ENCODE data around the gene LGI2. TPM values are rescaled to one million over a fixed set of nuclear protein-coding genes. Genes with fewer than 3 reads are reported as not detected.
"Not testable (repeated sequence)": the region's sequence is repeated elsewhere in the genome, so short reads cannot be mapped to it uniquely, and the experiment has no call there.

LGI2 gene
- total and polyA plus RNA-seq, 4 donors, result 0.18 to 1.8 (median 0.88) TPM

DNA sequence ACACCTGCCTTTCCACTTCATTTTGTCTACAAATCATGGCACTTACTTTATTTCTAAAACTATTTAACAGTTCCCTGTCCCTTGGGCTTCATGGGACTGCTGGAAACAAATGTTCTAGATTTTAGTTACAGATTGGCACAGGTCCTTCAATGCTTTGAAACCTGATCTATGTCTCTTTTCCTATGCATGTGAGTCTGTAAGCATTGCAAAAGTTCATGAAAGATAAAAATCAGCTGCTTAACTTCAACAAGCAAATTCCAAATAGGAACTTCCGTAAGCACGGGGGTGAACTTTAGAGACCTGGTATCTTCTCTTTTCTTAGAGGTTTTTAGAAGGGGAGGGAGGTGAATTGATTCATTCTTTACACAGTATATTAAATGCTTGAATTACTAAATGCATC, 9.5 kb downstream of the LGI2 start:
- Histone ChIP-seq H3K27me3 (ENCODE audit: control insufficient read depth in 3 of 3, insufficient read depth in 3 of 3, low read length in 2 of 3) (no peaks in the 10 kb centered on the region), H3K9ac (ENCODE audit: insufficient read depth in 1 of 2, low read length in 2 of 2) (no peak overlapping the region), H3K36me3 (ENCODE audit: control insufficient read depth in 4 of 4, insufficient read depth in 4 of 4, low read length in 4 of 4) (peaks cover 0 to 3% (median 0%) of the 10 kb centered on the region in 4 donors), H3K4me1 (ENCODE audit: control insufficient read depth in 5 of 5, insufficient read depth in 5 of 5, low read length in 5 of 5) (peaks cover 0 to 17% (median 0%) of the 10 kb centered on the region in 5 donors), H3K4me3 (no peak overlapping the region), H3K27ac (ENCODE audit: low read depth in 1 of 2, low read length in 1 of 2) (no peak overlapping the region), H3K9me3 (ENCODE audit: control insufficient read depth in 4 of 4, insufficient read depth in 3 of 4, low read length in 3 of 4) (no peaks in the 10 kb centered on the region)
- ATAC-seq (ENCODE audit: insufficient read depth, low FRiP score) (no peak), DNase-seq (peak in 2 of 3 donors; percentile 33 to 71)
- TF ChIP-seq, protein P1, sequence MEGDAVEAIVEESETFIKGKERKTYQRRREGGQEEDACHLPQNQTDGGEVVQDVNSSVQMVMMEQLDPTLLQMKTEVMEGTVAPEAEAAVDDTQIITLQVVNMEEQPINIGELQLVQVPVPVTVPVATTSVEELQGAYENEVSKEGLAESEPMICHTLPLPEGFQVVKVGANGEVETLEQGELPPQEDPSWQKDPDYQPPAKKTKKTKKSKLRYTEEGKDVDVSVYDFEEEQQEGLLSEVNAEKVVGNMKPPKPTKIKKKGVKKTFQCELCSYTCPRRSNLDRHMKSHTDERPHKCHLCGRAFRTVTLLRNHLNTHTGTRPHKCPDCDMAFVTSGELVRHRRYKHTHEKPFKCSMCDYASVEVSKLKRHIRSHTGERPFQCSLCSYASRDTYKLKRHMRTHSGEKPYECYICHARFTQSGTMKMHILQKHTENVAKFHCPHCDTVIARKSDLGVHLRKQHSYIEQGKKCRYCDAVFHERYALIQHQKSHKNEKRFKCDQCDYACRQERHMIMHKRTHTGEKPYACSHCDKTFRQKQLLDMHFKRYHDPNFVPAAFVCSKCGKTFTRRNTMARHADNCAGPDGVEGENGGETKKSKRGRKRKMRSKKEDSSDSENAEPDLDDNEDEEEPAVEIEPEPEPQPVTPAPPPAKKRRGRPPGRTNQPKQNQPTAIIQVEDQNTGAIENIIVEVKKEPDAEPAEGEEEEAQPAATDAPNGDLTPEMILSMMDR (IDR thresholded peaks at IDR 0.05; ENCODE audit: control extremely low read depth, extremely low read depth), result no peak
- 35 to 70% methylated on average over 2 of the region's 2 CpGs for WGBS, 2 donors

GRCh38 chr4:25020236-25020635, 10.5 kb downstream of the LGI2 start:
- Histone ChIP-seq H3K9ac (ENCODE audit: insufficient read depth in 1 of 2, low read length in 2 of 2) (no peak overlapping the region), H3K36me3 (ENCODE audit: control insufficient read depth in 4 of 4, insufficient read depth in 4 of 4, low read length in 4 of 4) (peaks cover 0 to 3% (median 0%) of the 10 kb centered on the region in 4 donors), H3K27ac (ENCODE audit: low read depth in 1 of 2, low read length in 1 of 2) (no peak overlapping the region), H3K4me3 (no peak overlapping the region), H3K27me3 (ENCODE audit: control insufficient read depth in 3 of 3, insufficient read depth in 3 of 3, low read length in 2 of 3) (no peaks in the 10 kb centered on the region), H3K4me1 (ENCODE audit: control insufficient read depth in 5 of 5, insufficient read depth in 5 of 5, low read length in 5 of 5) (peaks cover 0 to 19% (median 0%) of the 10 kb centered on the region in 5 donors), H3K9me3 (ENCODE audit: control insufficient read depth in 4 of 4, insufficient read depth in 3 of 4, low read length in 3 of 4) (no peaks in the 10 kb centered on the region)
- TF ChIP-seq, protein P1 (IDR thresholded peaks at IDR 0.05; ENCODE audit: control extremely low read depth, extremely low read depth), result no peak
- ATAC-seq (ENCODE audit: insufficient read depth, low FRiP score) (no peak), DNase-seq (no peak)
- WGBS, 2 donors, result 21 to 76% methylated on average over 5 of the region's 5 CpGs

GRCh38 chr4:25019501-25019900, 11.2 kb downstream of the LGI2 start:
- no peak overlapping the region for H3K9ac ChIP-seq (ENCODE audit: insufficient read depth in 1 of 2, low read length in 2 of 2)
- no peaks in the 10 kb centered on the region for H3K27me3 ChIP-seq (ENCODE audit: control insufficient read depth in 3 of 3, insufficient read depth in 3 of 3, low read length in 2 of 3)
- TF ChIP-seq, protein P1 (IDR thresholded peaks at IDR 0.05; ENCODE audit: control extremely low read depth, extremely low read depth), result no peak
- WGBS, 2 donors, result 87 to 92% methylated on average over 2 of the region's 2 CpGs
- peaks cover 0 to 24% (median 0%) of the 10 kb centered on the region in 5 donors for H3K4me1 ChIP-seq (ENCODE audit: control insufficient read depth in 5 of 5, insufficient read depth in 5 of 5, low read length in 5 of 5)
- no peaks in the 10 kb centered on the region for H3K36me3 ChIP-seq (ENCODE audit: control insufficient read depth in 4 of 4, insufficient read depth in 4 of 4, low read length in 4 of 4)
- no peak overlapping the region for H3K27ac ChIP-seq (ENCODE audit: low read depth in 1 of 2, low read length in 1 of 2)
- H3K9me3 ChIP-seq (ENCODE audit: control insufficient read depth in 4 of 4, insufficient read depth in 3 of 4, low read length in 3 of 4), result no peaks in the 10 kb centered on the region
- H3K4me3 ChIP-seq, result no peak overlapping the region
- ATAC-seq (ENCODE audit: insufficient read depth, low FRiP score) (no peak), DNase-seq (no peak)

DNA sequence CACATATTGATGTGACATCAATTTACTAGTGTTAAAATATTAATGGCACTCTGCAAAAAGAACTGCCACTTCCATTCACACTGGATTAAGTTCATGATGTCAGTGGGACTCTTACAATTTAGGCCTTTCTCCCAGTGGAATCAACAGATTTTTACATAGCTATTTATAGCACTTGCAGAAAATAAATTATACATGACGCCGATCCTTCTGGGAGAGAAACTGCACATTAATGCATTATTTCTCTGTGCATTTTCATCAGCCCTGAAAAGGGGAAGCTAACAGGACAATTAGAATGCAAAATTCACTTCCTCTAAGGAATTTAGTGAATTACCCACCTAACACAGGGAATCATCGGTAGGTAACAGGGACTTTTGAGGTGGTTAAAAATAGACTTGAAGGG, 15.7 kb downstream of the LGI2 start:
- no peaks in the 10 kb centered on the region for H3K9me3 ChIP-seq (ENCODE audit: control insufficient read depth in 4 of 4, insufficient read depth in 3 of 4, low read length in 3 of 4)
- peaks cover 0 to 3% (median 0%) of the 10 kb centered on the region in 4 donors for H3K36me3 ChIP-seq (ENCODE audit: control insufficient read depth in 4 of 4, insufficient read depth in 4 of 4, low read length in 4 of 4)
- TF ChIP-seq, protein P1 (IDR thresholded peaks at IDR 0.05; ENCODE audit: control extremely low read depth, extremely low read depth), result no peak
- no peak for ATAC-seq (ENCODE audit: insufficient read depth, low FRiP score)
- peaks cover 0 to 13% (median 0%) of the 10 kb centered on the region in 5 donors for H3K4me1 ChIP-seq (ENCODE audit: control insufficient read depth in 5 of 5, insufficient read depth in 5 of 5, low read length in 5 of 5)
- H3K27me3 ChIP-seq (ENCODE audit: control insufficient read depth in 3 of 3, insufficient read depth in 3 of 3, low read length in 2 of 3), result no peaks in the 10 kb centered on the region
- no peak overlapping the region for H3K9ac ChIP-seq (ENCODE audit: insufficient read depth in 1 of 2, low read length in 2 of 2)
- 12 to 54% methylated on average over 3 of the region's 3 CpGs for WGBS, 2 donors
- H3K4me3 ChIP-seq, result no peak overlapping the region
- H3K27ac ChIP-seq (ENCODE audit: low read depth in 1 of 2, low read length in 1 of 2), result no peak overlapping the region
- DNase-seq, result no peak

- not testable (repeated sequence) for H3K27ac ChIP-seq (ENCODE audit: low read depth in 1 of 2, low read length in 1 of 2)
Observed at GRCh38 chr4:25014662-25014983, 16.1 kb downstream of the LGI2 start.

More at GRCh38 chr4:25014662-25014983, 16.1 kb downstream of the LGI2 start:
- 92 to 93% methylated on average over 1 of the region's 1 CpG for WGBS, 2 donors
- peaks cover 0 to 13% (median 0%) of the 10 kb centered on the region in 5 donors for H3K4me1 ChIP-seq (ENCODE audit: control insufficient read depth in 5 of 5, insufficient read depth in 5 of 5, low read length in 5 of 5)
- H3K9ac ChIP-seq (ENCODE audit: insufficient read depth in 1 of 2, low read length in 2 of 2); H3K9me3 ChIP-seq (ENCODE audit: control insufficient read depth in 4 of 4, insufficient read depth in 3 of 4, low read length in 3 of 4); ATAC-seq (ENCODE audit: insufficient read depth, low FRiP score); H3K27me3 ChIP-seq (ENCODE audit: control insufficient read depth in 3 of 3, insufficient read depth in 3 of 3, low read length in 2 of 3); H3K4me3 ChIP-seq; H3K36me3 ChIP-seq (ENCODE audit: control insufficient read depth in 4 of 4, insufficient read depth in 4 of 4, low read length in 4 of 4); DNase-seq: not testable (repeated sequence)
